ENCODE data around the gene GBGT1.

DNA sequence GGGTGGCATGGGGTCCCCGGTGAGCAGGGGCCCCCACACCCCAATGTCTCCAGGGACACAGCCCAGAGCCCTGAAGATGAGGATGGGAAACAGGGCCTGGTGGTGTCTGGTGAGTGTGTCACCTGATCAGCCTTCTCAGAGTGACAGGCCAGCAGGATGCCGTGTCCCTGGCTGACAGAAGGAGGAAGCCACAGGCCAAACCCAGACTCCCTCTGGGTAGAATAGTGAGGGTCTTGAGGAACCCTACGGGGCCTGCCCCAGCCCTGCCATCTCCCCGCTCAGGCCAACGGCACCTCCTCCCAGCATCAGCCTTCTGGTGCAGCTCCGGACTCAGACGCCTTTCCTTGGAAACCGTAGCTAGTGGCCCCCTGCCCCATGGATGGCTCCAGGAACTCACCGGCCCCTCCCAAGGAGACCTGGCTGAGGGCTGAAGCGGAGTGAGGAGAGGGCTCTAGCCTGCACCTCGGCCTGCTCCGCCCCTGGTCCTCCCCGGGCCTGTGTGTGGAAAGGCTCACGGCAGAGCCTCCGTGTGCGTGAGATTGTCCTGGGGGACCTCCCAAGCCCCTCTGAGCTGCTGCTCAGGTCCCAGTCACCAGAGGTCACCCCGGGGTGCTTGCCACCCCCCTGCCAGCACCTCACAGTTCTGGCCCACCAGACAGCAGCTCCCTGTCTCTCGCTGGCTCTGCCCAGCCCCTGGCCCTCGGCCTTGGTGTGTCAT, 48.7 kb downstream of the GBGT1 start:
- TF ChIP-seq CHD2 (IDR thresholded peaks at IDR 0.05; ENCODE audit: low read length, partially characterized antibody) (no peak), EP300 (IDR thresholded peaks at IDR 0.05; ENCODE audit: borderline replicate concordance in 1 of 2, low read depth in 1 of 2, low read length in 1 of 2) (no peak), POLR2AphosphoS5 (IDR thresholded peaks at IDR 0.05; ENCODE audit: low read depth, low read length) (no peak), SMC3 (IDR thresholded peaks at IDR 0.05; ENCODE audit: low read depth, low read length) (no peak), RFX5 (IDR thresholded peaks at IDR 0.05; ENCODE audit: low read length) (no peak), GABPA (IDR thresholded peaks at IDR 0.05; ENCODE audit: low read depth) (no peak), FOXJ3 (CRISPR knock-in tag; IDR thresholded peaks at IDR 0.05) (no peak), TCF12 (IDR thresholded peaks at IDR 0.05) (no peak), MEF2A (IDR thresholded peaks at IDR 0.05; ENCODE audit: borderline replicate concordance, low read depth) (no peak), RAD21 (IDR thresholded peaks at IDR 0.05; ENCODE audit: low read length) (no peak), TAF1 (IDR thresholded peaks at IDR 0.05; ENCODE audit: borderline replicate concordance, low read depth, low read length) (no peak)
- TF ChIP-seq, protein P1, sequence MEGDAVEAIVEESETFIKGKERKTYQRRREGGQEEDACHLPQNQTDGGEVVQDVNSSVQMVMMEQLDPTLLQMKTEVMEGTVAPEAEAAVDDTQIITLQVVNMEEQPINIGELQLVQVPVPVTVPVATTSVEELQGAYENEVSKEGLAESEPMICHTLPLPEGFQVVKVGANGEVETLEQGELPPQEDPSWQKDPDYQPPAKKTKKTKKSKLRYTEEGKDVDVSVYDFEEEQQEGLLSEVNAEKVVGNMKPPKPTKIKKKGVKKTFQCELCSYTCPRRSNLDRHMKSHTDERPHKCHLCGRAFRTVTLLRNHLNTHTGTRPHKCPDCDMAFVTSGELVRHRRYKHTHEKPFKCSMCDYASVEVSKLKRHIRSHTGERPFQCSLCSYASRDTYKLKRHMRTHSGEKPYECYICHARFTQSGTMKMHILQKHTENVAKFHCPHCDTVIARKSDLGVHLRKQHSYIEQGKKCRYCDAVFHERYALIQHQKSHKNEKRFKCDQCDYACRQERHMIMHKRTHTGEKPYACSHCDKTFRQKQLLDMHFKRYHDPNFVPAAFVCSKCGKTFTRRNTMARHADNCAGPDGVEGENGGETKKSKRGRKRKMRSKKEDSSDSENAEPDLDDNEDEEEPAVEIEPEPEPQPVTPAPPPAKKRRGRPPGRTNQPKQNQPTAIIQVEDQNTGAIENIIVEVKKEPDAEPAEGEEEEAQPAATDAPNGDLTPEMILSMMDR (IDR thresholded peaks at IDR 0.05), result no peak
- TF ChIP-seq, protein P2, sequence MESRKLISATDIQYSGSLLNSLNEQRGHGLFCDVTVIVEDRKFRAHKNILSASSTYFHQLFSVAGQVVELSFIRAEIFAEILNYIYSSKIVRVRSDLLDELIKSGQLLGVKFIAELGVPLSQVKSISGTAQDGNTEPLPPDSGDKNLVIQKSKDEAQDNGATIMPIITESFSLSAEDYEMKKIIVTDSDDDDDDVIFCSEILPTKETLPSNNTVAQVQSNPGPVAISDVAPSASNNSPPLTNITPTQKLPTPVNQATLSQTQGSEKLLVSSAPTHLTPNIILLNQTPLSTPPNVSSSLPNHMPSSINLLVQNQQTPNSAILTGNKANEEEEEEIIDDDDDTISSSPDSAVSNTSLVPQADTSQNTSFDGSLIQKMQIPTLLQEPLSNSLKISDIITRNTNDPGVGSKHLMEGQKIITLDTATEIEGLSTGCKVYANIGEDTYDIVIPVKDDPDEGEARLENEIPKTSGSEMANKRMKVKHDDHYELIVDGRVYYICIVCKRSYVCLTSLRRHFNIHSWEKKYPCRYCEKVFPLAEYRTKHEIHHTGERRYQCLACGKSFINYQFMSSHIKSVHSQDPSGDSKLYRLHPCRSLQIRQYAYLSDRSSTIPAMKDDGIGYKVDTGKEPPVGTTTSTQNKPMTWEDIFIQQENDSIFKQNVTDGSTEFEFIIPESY (IDR thresholded peaks at IDR 0.05; ENCODE audit: borderline replicate concordance, low read depth), result no peak
- TF ChIP-seq, protein P3, sequence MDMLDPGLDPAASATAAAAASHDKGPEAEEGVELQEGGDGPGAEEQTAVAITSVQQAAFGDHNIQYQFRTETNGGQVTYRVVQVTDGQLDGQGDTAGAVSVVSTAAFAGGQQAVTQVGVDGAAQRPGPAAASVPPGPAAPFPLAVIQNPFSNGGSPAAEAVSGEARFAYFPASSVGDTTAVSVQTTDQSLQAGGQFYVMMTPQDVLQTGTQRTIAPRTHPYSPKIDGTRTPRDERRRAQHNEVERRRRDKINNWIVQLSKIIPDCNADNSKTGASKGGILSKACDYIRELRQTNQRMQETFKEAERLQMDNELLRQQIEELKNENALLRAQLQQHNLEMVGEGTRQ (IDR thresholded peaks at IDR 0.05; ENCODE audit: borderline replicate concordance, low read depth, low read length), result no peak
